Thoracic aorta (tissue), 2 donors: ENCODE data around the gene ATG10. TPM values are rescaled to one million over a fixed set of nuclear protein-coding genes. Genes with fewer than 3 reads are reported as not detected.
"Not testable (repeated sequence)": the region's sequence is repeated elsewhere in the genome, so short reads cannot be mapped to it uniquely, and the experiment has no call there.

Experiments used
- ATAC-seq: fragments of 150-250 bp; one replicate; pipeline ENCODE4 v1.8.0; 2017; ENCODE audit warnings: low read depth; ENCODE audit not compliant: insufficient number of reproducible peaks, low FRiP score
- DNase-seq: peaks from one replicate; pipeline ENCODE4 v3.0.0-alpha.2; 2020; ENCODE audit warnings: low spot score
- H3K27ac ChIP-seq, 2 donors: fragments of 200-600 bp; sonication (generic); 1 replicate in 1 of 2; 2 replicates in 1 of 2; pipeline ENCODE4 v1.5.1; 2016; ENCODE audit warnings: mild to moderate bottlenecking in 2 of 2, moderate library complexity in 2 of 2
- H3K27me3 ChIP-seq: fragments of 200-600 bp; sonication (generic); replicated peaks from 2 replicates; pipeline ENCODE4 v1.6.0; 2016; ENCODE audit warnings: mild to moderate bottlenecking; ENCODE audit not compliant: insufficient read depth
- H3K36me3 ChIP-seq: fragments of 200-600 bp; sonication (generic); one replicate; pipeline ENCODE4 v1.5.1; 2016
- H3K4me1 ChIP-seq, 2 donors: fragments of 200-600 bp; sonication (generic); 1 replicate in 1 of 2; 2 replicates in 1 of 2; pipeline versions ENCODE4 v1.5.1 to v1.6.0; 2016; ENCODE audit warnings: low read depth in 2 of 2, mild to moderate bottlenecking in 1 of 2; ENCODE audit not compliant: control insufficient read depth in 1 of 2
- H3K4me3 ChIP-seq: fragments of 200-600 bp; sonication (generic); 2 replicates; pipeline ENCODE4 v1.5.1; 2016; ENCODE audit warnings: mild to moderate bottlenecking
- H3K9me3 ChIP-seq: fragments of 200-600 bp; sonication (generic); 2 replicates; pipeline ENCODE4 v1.5.1; 2016
- CTCF ChIP-seq: fragments of 200-600 bp; sonication (generic); IDR thresholded peaks from one replicate; pipeline ENCODE4 v1.5.1; 2019; ENCODE audit warnings: antibody characterized with exemption
- total RNA-seq, 2 donors: library from RNA; depleted of rRNA; stranded (reverse); fragments of >200 nt; gene quantifications; one replicate each; pipeline versions ENCODE4 v1.1.0 to v1.2.3, GENCODE V29; 2016

Gene ATG10
- total RNA-seq, 2 donors from 2014 or later, result 5.7 to 9.9 TPM

GRCh38 chr5:81950996-81951395 is 20.8 kb upstream of the ATG10 start:
- Histone ChIP-seq H3K9me3 (no peaks in the 10 kb centered on the region), H3K4me3 (no peak overlapping the region), H3K4me1 (peaks cover 10 to 20% of the 10 kb centered on the region in 2 donors), H3K27me3 (no peaks in the 10 kb centered on the region), H3K36me3 (no peaks in the 10 kb centered on the region), H3K27ac (peak overlapping the region; percentile 63 to 72)
- TF ChIP-seq CTCF, result no peak
- DNase-seq (no peak), ATAC-seq (peak; percentile 36)

GRCh38 chr5:81954796-81955195 is 17.0 kb upstream of the ATG10 start:
- not testable (repeated sequence) for H3K9me3 ChIP-seq, H3K4me3 ChIP-seq, H3K36me3 ChIP-seq, H3K27ac ChIP-seq, H3K27me3 ChIP-seq, DNase-seq, ATAC-seq
- peaks cover 10 to 20% of the 10 kb centered on the region in 2 donors for H3K4me1 ChIP-seq

- DNase-seq, ATAC-seq, H3K9me3 ChIP-seq, H3K27me3 ChIP-seq, H3K36me3 ChIP-seq, H3K4me1 ChIP-seq, H3K4me3 ChIP-seq, H3K27ac ChIP-seq: not testable (repeated sequence)
Measured at GRCh38 chr5:81958129-81958528, 13.7 kb upstream of the ATG10 start.

GRCh38 chr5:81961651-81962440 is 10.0 kb upstream of the ATG10 start:
- H3K27ac ChIP-seq, result no peak overlapping the region
- no peaks in the 10 kb centered on the region for H3K27me3 ChIP-seq
- no peaks in the 10 kb centered on the region for H3K4me1 ChIP-seq
- DNase-seq (no peak), ATAC-seq (no peak)
- no peak for TF ChIP-seq CTCF
- no peaks in the 10 kb centered on the region for H3K9me3 ChIP-seq
- no peaks in the 10 kb centered on the region for H3K36me3 ChIP-seq
- H3K4me3 ChIP-seq, result no peak overlapping the region

GRCh38 chr5:81963544-81963943 is 8.3 kb upstream of the ATG10 start:
- Histone ChIP-seq H3K9me3 (no peaks in the 10 kb centered on the region), H3K4me1 (no peaks in the 10 kb centered on the region), H3K27ac (no peak overlapping the region), H3K36me3 (no peaks in the 10 kb centered on the region), H3K4me3 (no peak overlapping the region), H3K27me3 (no peaks in the 10 kb centered on the region)
- DNase-seq, result no peak
- ATAC-seq, result no peak
- TF ChIP-seq CTCF, result no peak

GRCh38 chr5:81965524-81965923 is 6.3 kb upstream of the ATG10 start:
- no peak overlapping the region for H3K4me3 ChIP-seq
- no peak for TF ChIP-seq CTCF
- H3K27ac ChIP-seq, result no peak overlapping the region
- no peaks in the 10 kb centered on the region for H3K9me3 ChIP-seq
- H3K27me3 ChIP-seq, result no peaks in the 10 kb centered on the region
- DNase-seq, result no peak
- no peaks in the 10 kb centered on the region for H3K36me3 ChIP-seq
- H3K4me1 ChIP-seq, result no peaks in the 10 kb centered on the region
- ATAC-seq, result no peak
